ENCODE measurements around the gene ADAMTS10. TPM values are rescaled to one million over a fixed set of nuclear protein-coding genes. Genes with fewer than 3 reads are reported as not detected.

ADAMTS10 gene
- total and polyA plus RNA-seq, 2 of the 13 experiments (the other 11 are each of a cell fraction or from before 2014, with no cell fraction given): 0.49 to 1.7 TPM

DNA sequence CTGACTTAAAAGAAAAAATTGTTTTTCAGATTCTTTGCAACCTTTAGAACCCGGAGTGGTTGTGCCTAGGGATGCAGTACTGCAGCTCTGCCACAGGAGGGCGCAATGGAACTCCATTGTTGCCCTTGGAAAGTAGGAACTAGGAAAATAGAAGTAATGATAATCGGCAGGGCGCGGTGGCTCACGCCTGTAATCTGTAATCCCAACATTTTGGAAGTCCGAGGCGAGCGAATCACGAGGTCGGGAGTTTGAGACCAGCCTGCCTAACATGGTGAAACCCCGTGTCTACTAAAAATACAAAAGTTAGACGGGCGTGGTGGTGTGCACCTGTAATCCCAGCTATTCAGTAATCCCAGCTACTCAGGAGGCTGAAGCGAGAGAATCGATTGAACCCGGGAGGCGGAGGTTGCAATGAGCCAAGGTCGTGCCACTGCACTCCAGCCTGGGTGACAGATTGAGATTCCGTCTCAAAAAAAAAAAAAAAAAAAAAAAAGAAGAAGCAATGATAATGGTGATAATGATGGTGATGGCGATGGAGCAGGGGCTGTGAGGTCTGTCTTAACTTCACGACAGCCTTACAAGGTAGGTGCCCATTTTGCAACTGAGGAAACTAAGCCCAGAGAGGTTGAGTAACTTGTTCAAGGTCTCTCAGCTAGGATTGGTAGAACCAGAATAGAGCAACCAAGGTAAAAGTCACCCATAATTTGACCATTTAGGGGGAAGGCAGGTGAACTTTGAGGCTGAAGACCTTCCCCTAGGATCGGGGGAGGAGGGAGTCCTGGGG is 5.5 kb upstream of the ADAMTS10 start (continued):
- TF ChIP-seq, protein P1, sequence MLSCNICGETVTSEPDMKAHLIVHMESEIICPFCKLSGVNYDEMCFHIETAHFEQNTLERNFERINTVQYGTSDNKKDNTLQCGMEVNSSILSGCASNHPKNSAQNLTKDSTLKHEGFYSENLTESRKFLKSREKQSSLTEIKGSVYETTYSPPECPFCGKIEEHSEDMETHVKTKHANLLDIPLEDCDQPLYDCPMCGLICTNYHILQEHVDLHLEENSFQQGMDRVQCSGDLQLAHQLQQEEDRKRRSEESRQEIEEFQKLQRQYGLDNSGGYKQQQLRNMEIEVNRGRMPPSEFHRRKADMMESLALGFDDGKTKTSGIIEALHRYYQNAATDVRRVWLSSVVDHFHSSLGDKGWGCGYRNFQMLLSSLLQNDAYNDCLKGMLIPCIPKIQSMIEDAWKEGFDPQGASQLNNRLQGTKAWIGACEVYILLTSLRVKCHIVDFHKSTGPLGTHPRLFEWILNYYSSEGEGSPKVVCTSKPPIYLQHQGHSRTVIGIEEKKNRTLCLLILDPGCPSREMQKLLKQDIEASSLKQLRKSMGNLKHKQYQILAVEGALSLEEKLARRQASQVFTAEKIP (CRISPR knock-in tag; IDR thresholded peaks at IDR 0.05; ENCODE audit: borderline replicate concordance): no peak
- TF ChIP-seq ZNF24 (IDR thresholded peaks at IDR 0.05) (peak; percentile 75; the same call in 1 of the 2 replicates), ZNF850 (CRISPR knock-in tag; conservative IDR thresholded peaks at IDR 0.05) (no peak), SMC3 (IDR thresholded peaks at IDR 0.05; ENCODE audit: low read length) (peak; percentile 94), SSRP1 (CRISPR knock-in tag; IDR thresholded peaks at IDR 0.05) (0 out of 2 replicates have a peak, but pooled peaks have one; percentile 30), ZNF354B (CRISPR knock-in tag; IDR thresholded peaks at IDR 0.05) (no peak), CREM (IDR thresholded peaks at IDR 0.05) (no peak), CREM (CRISPR knock-in tag; IDR thresholded peaks at IDR 0.05) (no peak), SOX5 (CRISPR knock-in tag; IDR thresholded peaks at IDR 0.05; ENCODE audit: borderline replicate concordance) (peak; percentile 23; the same call in 1 of the 2 replicates), PITX1 (CRISPR knock-in tag; IDR thresholded peaks at IDR 0.05) (0 out of 2 replicates have a peak, but pooled peaks have one; percentile 29), XRCC5 (optimal IDR thresholded peaks at IDR 0.05; ENCODE audit: low read length) (peak; percentile 78), NCOA1 (CRISPR knock-in tag; IDR thresholded peaks at IDR 0.05) (no peak), ZNF282 (IDR thresholded peaks at IDR 0.05; ENCODE audit: partially characterized antibody) (no peak)
- TF ChIP-seq, protein P2, sequence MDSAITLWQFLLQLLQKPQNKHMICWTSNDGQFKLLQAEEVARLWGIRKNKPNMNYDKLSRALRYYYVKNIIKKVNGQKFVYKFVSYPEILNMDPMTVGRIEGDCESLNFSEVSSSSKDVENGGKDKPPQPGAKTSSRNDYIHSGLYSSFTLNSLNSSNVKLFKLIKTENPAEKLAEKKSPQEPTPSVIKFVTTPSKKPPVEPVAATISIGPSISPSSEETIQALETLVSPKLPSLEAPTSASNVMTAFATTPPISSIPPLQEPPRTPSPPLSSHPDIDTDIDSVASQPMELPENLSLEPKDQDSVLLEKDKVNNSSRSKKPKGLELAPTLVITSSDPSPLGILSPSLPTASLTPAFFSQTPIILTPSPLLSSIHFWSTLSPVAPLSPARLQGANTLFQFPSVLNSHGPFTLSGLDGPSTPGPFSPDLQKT (CRISPR knock-in tag; IDR thresholded peaks at IDR 0.05; ENCODE audit: borderline replicate concordance): no peak
- TF ChIP-seq, protein P3, sequence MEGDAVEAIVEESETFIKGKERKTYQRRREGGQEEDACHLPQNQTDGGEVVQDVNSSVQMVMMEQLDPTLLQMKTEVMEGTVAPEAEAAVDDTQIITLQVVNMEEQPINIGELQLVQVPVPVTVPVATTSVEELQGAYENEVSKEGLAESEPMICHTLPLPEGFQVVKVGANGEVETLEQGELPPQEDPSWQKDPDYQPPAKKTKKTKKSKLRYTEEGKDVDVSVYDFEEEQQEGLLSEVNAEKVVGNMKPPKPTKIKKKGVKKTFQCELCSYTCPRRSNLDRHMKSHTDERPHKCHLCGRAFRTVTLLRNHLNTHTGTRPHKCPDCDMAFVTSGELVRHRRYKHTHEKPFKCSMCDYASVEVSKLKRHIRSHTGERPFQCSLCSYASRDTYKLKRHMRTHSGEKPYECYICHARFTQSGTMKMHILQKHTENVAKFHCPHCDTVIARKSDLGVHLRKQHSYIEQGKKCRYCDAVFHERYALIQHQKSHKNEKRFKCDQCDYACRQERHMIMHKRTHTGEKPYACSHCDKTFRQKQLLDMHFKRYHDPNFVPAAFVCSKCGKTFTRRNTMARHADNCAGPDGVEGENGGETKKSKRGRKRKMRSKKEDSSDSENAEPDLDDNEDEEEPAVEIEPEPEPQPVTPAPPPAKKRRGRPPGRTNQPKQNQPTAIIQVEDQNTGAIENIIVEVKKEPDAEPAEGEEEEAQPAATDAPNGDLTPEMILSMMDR (CRISPR knock-in tag; IDR thresholded peaks at IDR 0.05): peak; percentile 86
- TF ChIP-seq, protein P4, sequence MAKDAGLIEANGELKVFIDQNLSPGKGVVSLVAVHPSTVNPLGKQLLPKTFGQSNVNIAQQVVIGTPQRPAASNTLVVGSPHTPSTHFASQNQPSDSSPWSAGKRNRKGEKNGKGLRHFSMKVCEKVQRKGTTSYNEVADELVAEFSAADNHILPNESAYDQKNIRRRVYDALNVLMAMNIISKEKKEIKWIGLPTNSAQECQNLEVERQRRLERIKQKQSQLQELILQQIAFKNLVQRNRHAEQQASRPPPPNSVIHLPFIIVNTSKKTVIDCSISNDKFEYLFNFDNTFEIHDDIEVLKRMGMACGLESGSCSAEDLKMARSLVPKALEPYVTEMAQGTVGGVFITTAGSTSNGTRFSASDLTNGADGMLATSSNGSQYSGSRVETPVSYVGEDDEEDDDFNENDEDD (CRISPR knock-in tag; IDR thresholded peaks at IDR 0.05; ENCODE audit: borderline replicate concordance): no peak
- TF ChIP-seq, protein P5, sequence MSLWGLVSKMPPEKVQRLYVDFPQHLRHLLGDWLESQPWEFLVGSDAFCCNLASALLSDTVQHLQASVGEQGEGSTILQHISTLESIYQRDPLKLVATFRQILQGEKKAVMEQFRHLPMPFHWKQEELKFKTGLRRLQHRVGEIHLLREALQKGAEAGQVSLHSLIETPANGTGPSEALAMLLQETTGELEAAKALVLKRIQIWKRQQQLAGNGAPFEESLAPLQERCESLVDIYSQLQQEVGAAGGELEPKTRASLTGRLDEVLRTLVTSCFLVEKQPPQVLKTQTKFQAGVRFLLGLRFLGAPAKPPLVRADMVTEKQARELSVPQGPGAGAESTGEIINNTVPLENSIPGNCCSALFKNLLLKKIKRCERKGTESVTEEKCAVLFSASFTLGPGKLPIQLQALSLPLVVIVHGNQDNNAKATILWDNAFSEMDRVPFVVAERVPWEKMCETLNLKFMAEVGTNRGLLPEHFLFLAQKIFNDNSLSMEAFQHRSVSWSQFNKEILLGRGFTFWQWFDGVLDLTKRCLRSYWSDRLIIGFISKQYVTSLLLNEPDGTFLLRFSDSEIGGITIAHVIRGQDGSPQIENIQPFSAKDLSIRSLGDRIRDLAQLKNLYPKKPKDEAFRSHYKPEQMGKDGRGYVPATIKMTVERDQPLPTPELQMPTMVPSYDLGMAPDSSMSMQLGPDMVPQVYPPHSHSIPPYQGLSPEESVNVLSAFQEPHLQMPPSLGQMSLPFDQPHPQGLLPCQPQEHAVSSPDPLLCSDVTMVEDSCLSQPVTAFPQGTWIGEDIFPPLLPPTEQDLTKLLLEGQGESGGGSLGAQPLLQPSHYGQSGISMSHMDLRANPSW (CRISPR knock-in tag; IDR thresholded peaks at IDR 0.05; ENCODE audit: borderline replicate concordance): no peak
- TF ChIP-seq, protein P6, sequence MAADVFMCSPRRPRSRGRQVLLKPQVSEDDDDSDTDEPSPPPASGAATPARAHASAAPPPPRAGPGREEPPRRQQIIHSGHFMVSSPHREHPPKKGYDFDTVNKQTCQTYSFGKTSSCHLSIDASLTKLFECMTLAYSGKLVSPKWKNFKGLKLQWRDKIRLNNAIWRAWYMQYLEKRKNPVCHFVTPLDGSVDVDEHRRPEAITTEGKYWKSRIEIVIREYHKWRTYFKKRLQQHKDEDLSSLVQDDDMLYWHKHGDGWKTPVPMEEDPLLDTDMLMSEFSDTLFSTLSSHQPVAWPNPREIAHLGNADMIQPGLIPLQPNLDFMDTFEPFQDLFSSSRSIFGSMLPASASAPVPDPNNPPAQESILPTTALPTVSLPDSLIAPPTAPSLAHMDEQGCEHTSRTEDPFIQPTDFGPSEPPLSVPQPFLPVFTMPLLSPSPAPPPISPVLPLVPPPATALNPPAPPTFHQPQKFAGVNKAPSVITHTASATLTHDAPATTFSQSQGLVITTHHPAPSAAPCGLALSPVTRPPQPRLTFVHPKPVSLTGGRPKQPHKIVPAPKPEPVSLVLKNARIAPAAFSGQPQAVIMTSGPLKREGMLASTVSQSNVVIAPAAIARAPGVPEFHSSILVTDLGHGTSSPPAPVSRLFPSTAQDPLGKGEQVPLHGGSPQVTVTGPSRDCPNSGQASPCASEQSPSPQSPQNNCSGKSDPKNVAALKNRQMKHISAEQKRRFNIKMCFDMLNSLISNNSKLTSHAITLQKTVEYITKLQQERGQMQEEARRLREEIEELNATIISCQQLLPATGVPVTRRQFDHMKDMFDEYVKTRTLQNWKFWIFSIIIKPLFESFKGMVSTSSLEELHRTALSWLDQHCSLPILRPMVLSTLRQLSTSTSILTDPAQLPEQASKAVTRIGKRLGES (CRISPR knock-in tag; IDR thresholded peaks at IDR 0.05; ENCODE audit: borderline replicate concordance): no peak

Measured in HepG2 (cell line).